Middle frontal gyrus (tissue), 1 donor: ENCODE results near the gene MXRA7.
A peak's percentile ranks its signal among the peaks of the same experiment; 100 is the strongest.

Experiments
- DNase-seq: peaks from one replicate; pipeline ENCODE4 v3.0.0-alpha.2; 2015; ENCODE audit warnings: low spot score; ENCODE audit errors: extremely low spot score

The MXRA7 gene

GRCh38 chr17:76696763-76697701, 13.7 kb downstream of the MXRA7 start:
- DNase-seq: no peak

- no peak for DNase-seq
Measured at GRCh38 chr17:76695059-76695831, 15.5 kb downstream of the MXRA7 start.

- DNase-seq: no peak
Measured at GRCh38 chr17:76691379-76692191, 19.2 kb downstream of the MXRA7 start.

- DNase-seq: no peak
Measured at GRCh38 chr17:76690596-76691280, 20.0 kb downstream of the MXRA7 start.

- DNase-seq: no peak
Measured at GRCh38 chr17:76689859-76690258, 20.9 kb downstream of the MXRA7 start.

- no peak for DNase-seq
Measured at GRCh38 chr17:76688165-76688622, 22.6 kb downstream of the MXRA7 start.

GRCh38 chr17:76687298-76688164, 23.2 kb downstream of the MXRA7 start:
- no peak for DNase-seq

GRCh38 chr17:76686538-76687297, 24.0 kb downstream of the MXRA7 start:
- DNase-seq: no peak

GRCh38 chr17:76685846-76686245, 24.9 kb downstream of the MXRA7 start:
- no peak for DNase-seq

- DNase-seq: no peak
Measured at GRCh38 chr17:76685366-76685765, 25.4 kb downstream of the MXRA7 start.

GRCh38 chr17:76684756-76685155, 26.0 kb downstream of the MXRA7 start:
- no peak for DNase-seq

- no peak for DNase-seq
Measured at GRCh38 chr17:76683921-76684745, 26.6 kb downstream of the MXRA7 start.

- DNase-seq: no peak
Measured at GRCh38 chr17:76683011-76683755, 27.6 kb downstream of the MXRA7 start.

GRCh38 chr17:76682296-76682695, 28.5 kb downstream of the MXRA7 start:
- DNase-seq: no peak

- peak; percentile 27 for DNase-seq
Measured at GRCh38 chr17:76681222-76682137, 29.3 kb downstream of the MXRA7 start.

GRCh38 chr17:76679239-76679638, 31.5 kb downstream of the MXRA7 start:
- DNase-seq: no peak
